GM23338 (cell line): ENCODE measurements around the gene PRR14. TPM values are rescaled to one million over a fixed set of nuclear protein-coding genes. Genes with fewer than 3 reads are reported as not detected.

Experiments used
- ATAC-seq: fragments of 200-7000 bp; cut with Tn5 transposase; 3 replicates; pipeline ENCODE4 v1.9.1; 2020
- DNase-seq: peaks from one replicate; pipeline ENCODE4 v3.0.0-alpha.2; 2015; ENCODE audit warnings: low spot score
- H2AFZ ChIP-seq: fragments of 200-600 bp; sonication (generic); 2 replicates; pipeline ENCODE4 v1.8.0; 2016; ENCODE audit warnings: antibody characterized with exemption, mild to moderate bottlenecking, moderate library complexity
- H3F3A ChIP-seq: fragments of 200-600 bp; sonication (generic); replicated peaks from 2 replicates; pipeline ENCODE4 v1.8.0; 2017; ENCODE audit warnings: antibody characterized with exemption, mixed run types, low read depth
- H3K27ac ChIP-seq: fragments of 200-600 bp; sonication (generic); 2 replicates; pipeline ENCODE4 v1.6.1; 2016; ENCODE audit warnings: low read depth
- H3K27me3 ChIP-seq: fragments of 200-600 bp; sonication (generic); 2 replicates; pipeline ENCODE4 v1.8.0; 2016; ENCODE audit warnings: mild to moderate bottlenecking, mixed run types, moderate library complexity; ENCODE audit not compliant: insufficient read depth
- H3K36me3 ChIP-seq: fragments of 200-600 bp; sonication (generic); 2 replicates; pipeline ENCODE4 v1.8.0; 2016; ENCODE audit warnings: mild to moderate bottlenecking; ENCODE audit not compliant: insufficient read depth
- H3K4me1 ChIP-seq: fragments of 200-600 bp; sonication (generic); 2 replicates; pipeline ENCODE4 v1.8.0; 2016; ENCODE audit warnings: mild to moderate bottlenecking, moderate library complexity; ENCODE audit not compliant: insufficient read depth
- H3K4me2 ChIP-seq: fragments of 200-600 bp; sonication (generic); 2 replicates; pipeline ENCODE4 v1.7.1; 2017; ENCODE audit warnings: mixed run types
- H3K4me3 ChIP-seq: fragments of 200-600 bp; sonication (generic); 2 replicates; pipeline ENCODE4 v1.6.1; 2016; ENCODE audit warnings: mixed run types
- H3K79me2 ChIP-seq: fragments of 200-600 bp; sonication (generic); replicated peaks from 2 replicates; pipeline ENCODE4 v1.8.0; 2017; ENCODE audit warnings: mild to moderate bottlenecking; ENCODE audit not compliant: insufficient read depth
- H3K9me2 ChIP-seq: fragments of 200-600 bp; sonication (generic); 2 replicates; pipeline ENCODE4 v1.8.0; 2017; ENCODE audit not compliant: insufficient read depth
- H4K20me1 ChIP-seq: fragments of 200-600 bp; sonication (generic); replicated peaks from 2 replicates; pipeline ENCODE4 v1.8.0; 2017; ENCODE audit warnings: mild to moderate bottlenecking; ENCODE audit not compliant: insufficient read depth
- H3K27ac Mint-ChIP-seq: 2 replicates; pipeline ENCODE4 v1.8.0; 2020; ENCODE audit warnings: inconsistent platforms, mild to moderate bottlenecking, moderate library complexity, mixed read lengths
- H3K27me3 Mint-ChIP-seq: 3 replicates; pipeline ENCODE4 v1.8.0; 2022; ENCODE audit warnings: low read depth, mild to moderate bottlenecking, moderate library complexity, mixed read lengths, inconsistent platforms; ENCODE audit not compliant: insufficient read depth, poor library complexity
- H3K36me3 Mint-ChIP-seq: 3 replicates; pipeline ENCODE4 v1.8.0; 2021; ENCODE audit warnings: low read depth, mild to moderate bottlenecking, inconsistent platforms, moderate library complexity, mixed read lengths
- H3K4me1 Mint-ChIP-seq: 3 replicates; pipeline ENCODE4 v1.8.0; 2020; ENCODE audit warnings: mild to moderate bottlenecking, inconsistent platforms, mixed read lengths
- H3K4me3 Mint-ChIP-seq: 3 replicates; pipeline ENCODE4 v1.8.0; 2021; ENCODE audit warnings: moderate library complexity, mild to moderate bottlenecking, inconsistent platforms, mixed read lengths
- H3K9me3 Mint-ChIP-seq: 3 replicates; pipeline ENCODE4 v1.8.0; 2020; ENCODE audit warnings: moderate library complexity, mild to moderate bottlenecking, inconsistent platforms, mixed read lengths
- CREB1 ChIP-seq: fragments of 250-450 bp; sonication (Bioruptor Pico); IDR thresholded peaks from 2 replicates; pipeline ENCODE4 v1.5.0; 2020; ENCODE audit warnings: low read depth, mild to moderate bottlenecking, moderate library complexity
- EZH2 ChIP-seq: fragments of 200-600 bp; sonication (generic); IDR thresholded peaks from one replicate; pipeline ENCODE4 v1.8.0; 2017; ENCODE audit warnings: antibody characterized with exemption, mild to moderate bottlenecking, low read depth; ENCODE audit not compliant: unreplicated experiment
- EZH2phosphoT487 ChIP-seq: fragments of 200-600 bp; sonication (generic); IDR thresholded peaks from one replicate; pipeline ENCODE4 v1.8.1; 2018; ENCODE audit warnings: antibody characterized with exemption; ENCODE audit not compliant: unreplicated experiment
- JUNB ChIP-seq: IDR thresholded peaks from one replicate; pipeline ENCODE4 v1.6.1; 2016; ENCODE audit warnings: antibody characterized with exemption; ENCODE audit not compliant: unreplicated experiment
- NANOG ChIP-seq: IDR thresholded peaks from 2 replicates; pipeline ENCODE4 v1.6.1; 2016; ENCODE audit warnings: antibody characterized with exemption, borderline replicate concordance
- POLR2AphosphoS5 ChIP-seq: IDR thresholded peaks from 2 replicates; pipeline ENCODE4 v1.6.1; 2016; ENCODE audit warnings: antibody characterized with exemption, low read depth
- STAT1 ChIP-seq: IDR thresholded peaks from one replicate; pipeline ENCODE4 v1.6.1; 2016; ENCODE audit warnings: antibody characterized with exemption; ENCODE audit not compliant: unreplicated experiment
- ZNF114 ChIP-seq: fragments of 250-450 bp; sonication (Bioruptor Pico); IDR thresholded peaks from 2 replicates; pipeline ENCODE4 v1.5.0; 2020; ENCODE audit warnings: mild to moderate bottlenecking, moderate library complexity
- ZNF331 ChIP-seq: fragments of 250-450 bp; sonication (Bioruptor Pico); IDR thresholded peaks from 2 replicates; pipeline ENCODE4 v1.5.0; 2020; ENCODE audit warnings: low read depth, mild to moderate bottlenecking, moderate library complexity
- polyA plus RNA-seq: library from polyadenylated mRNA; unstranded; fragments of >200 nt; fragmentation: Nextera tagmentation; extraction: Ambion mirVana; gene quantifications from 2 replicates; pipeline ENCODE4 v1.2.1, GENCODE V29; 2016
- total RNA-seq: library from RNA; depleted of rRNA; stranded (reverse); fragments of >200 nt; shearing (Covaris generic); gene quantifications from 2 replicates; pipeline ENCODE4 v1.2.3, GENCODE V29; 2014
- TF ChIP-seq, protein P1 (sequence below): IDR thresholded peaks from one replicate; pipeline ENCODE4 v1.6.1; 2018; ENCODE audit warnings: antibody characterized with exemption; ENCODE audit not compliant: unreplicated experiment
- TF ChIP-seq, protein P2 (sequence below): fragments of 250-450 bp; sonication (Bioruptor Pico); IDR thresholded peaks from 2 replicates; pipeline ENCODE4 v1.5.0; 2020; ENCODE audit warnings: mild to moderate bottlenecking, moderate library complexity
- TF ChIP-seq, protein P3 (sequence below): IDR thresholded peaks from 2 replicates; pipeline ENCODE4 v1.6.1; 2016; ENCODE audit warnings: antibody characterized with exemption
- TF ChIP-seq, protein P4 (sequence below), 2 experiments: fragments of 200-600 bp in 1 of 2; sonication (generic) in 1 of 2; conservative IDR thresholded peaks; 2 replicates each; pipeline versions ENCODE4 v1.5.1 to v1.6.1; 2016 to 2017; ENCODE audit warnings: antibody characterized with exemption in 2 of 2, low read depth in 2 of 2, mild to moderate bottlenecking in 2 of 2, moderate library complexity in 1 of 2

The PRR14 gene
- total and polyA plus RNA-seq, 2 experiments from 2014 or later, result 4.6 to 12.7 TPM

DNA sequence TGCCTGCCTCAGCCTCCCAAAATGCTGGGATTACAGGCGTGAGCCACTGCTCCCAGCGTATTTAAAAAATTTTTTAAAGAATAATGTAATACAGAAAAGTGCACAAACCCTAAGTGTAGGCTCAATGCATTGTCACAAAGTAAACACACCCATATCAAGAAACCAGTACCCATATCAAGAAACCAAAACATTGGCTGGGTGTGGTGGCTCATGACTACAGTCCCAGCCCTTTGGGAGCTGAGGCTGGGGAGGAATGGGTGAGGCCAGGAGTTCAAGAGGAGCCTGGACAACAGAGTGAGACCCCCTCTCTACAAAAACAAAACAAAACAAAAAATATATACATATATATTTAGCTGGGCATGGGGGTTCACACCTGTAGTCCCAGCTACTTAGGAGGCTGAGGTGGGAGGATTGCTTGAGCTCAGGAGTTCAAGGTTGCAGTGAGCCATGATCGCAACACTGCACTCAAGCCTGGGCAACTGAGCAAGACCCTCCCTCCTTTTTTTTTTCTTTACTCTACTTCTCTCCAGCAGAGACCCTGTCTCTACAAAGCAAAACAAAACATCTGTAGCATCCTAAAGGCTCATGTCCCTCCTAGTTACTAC is 9.3 kb upstream of the PRR14 start:
- Mint-ChIP-seq H3K4me1 (no peaks in the 10 kb centered on the region; the same call in 2 of the 3 replicates), H3K36me3 (no peaks in the 10 kb centered on the region), H3K27ac (no peak overlapping the region), H3K4me3 (no peak overlapping the region), H3K27me3 (peaks cover 8% of the 10 kb centered on the region), H3K9me3 (no peaks in the 10 kb centered on the region)
- Histone ChIP-seq H3K4me2 (no peak overlapping the region), H3K4me1 (no peaks in the 10 kb centered on the region), H3K27ac (no peak overlapping the region), H3F3A (no peaks in the 10 kb centered on the region), H3K27me3 (peaks cover 4% of the 10 kb centered on the region; the same call in 1 of the 2 replicates), H4K20me1 (no peaks in the 10 kb centered on the region), H3K79me2 (no peaks in the 10 kb centered on the region), H3K36me3 (no peaks in the 10 kb centered on the region), H2AFZ (no peak overlapping the region), H3K4me3 (no peak overlapping the region), H3K9me2 (no peaks in the 10 kb centered on the region)
- TF ChIP-seq ZNF331 (CRISPR knock-in tag), result no peak
- TF ChIP-seq, protein P1, sequence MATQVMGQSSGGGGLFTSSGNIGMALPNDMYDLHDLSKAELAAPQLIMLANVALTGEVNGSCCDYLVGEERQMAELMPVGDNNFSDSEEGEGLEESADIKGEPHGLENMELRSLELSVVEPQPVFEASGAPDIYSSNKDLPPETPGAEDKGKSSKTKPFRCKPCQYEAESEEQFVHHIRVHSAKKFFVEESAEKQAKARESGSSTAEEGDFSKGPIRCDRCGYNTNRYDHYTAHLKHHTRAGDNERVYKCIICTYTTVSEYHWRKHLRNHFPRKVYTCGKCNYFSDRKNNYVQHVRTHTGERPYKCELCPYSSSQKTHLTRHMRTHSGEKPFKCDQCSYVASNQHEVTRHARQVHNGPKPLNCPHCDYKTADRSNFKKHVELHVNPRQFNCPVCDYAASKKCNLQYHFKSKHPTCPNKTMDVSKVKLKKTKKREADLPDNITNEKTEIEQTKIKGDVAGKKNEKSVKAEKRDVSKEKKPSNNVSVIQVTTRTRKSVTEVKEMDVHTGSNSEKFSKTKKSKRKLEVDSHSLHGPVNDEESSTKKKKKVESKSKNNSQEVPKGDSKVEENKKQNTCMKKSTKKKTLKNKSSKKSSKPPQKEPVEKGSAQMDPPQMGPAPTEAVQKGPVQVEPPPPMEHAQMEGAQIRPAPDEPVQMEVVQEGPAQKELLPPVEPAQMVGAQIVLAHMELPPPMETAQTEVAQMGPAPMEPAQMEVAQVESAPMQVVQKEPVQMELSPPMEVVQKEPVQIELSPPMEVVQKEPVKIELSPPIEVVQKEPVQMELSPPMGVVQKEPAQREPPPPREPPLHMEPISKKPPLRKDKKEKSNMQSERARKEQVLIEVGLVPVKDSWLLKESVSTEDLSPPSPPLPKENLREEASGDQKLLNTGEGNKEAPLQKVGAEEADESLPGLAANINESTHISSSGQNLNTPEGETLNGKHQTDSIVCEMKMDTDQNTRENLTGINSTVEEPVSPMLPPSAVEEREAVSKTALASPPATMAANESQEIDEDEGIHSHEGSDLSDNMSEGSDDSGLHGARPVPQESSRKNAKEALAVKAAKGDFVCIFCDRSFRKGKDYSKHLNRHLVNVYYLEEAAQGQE, result no peak
- TF ChIP-seq, protein P2, sequence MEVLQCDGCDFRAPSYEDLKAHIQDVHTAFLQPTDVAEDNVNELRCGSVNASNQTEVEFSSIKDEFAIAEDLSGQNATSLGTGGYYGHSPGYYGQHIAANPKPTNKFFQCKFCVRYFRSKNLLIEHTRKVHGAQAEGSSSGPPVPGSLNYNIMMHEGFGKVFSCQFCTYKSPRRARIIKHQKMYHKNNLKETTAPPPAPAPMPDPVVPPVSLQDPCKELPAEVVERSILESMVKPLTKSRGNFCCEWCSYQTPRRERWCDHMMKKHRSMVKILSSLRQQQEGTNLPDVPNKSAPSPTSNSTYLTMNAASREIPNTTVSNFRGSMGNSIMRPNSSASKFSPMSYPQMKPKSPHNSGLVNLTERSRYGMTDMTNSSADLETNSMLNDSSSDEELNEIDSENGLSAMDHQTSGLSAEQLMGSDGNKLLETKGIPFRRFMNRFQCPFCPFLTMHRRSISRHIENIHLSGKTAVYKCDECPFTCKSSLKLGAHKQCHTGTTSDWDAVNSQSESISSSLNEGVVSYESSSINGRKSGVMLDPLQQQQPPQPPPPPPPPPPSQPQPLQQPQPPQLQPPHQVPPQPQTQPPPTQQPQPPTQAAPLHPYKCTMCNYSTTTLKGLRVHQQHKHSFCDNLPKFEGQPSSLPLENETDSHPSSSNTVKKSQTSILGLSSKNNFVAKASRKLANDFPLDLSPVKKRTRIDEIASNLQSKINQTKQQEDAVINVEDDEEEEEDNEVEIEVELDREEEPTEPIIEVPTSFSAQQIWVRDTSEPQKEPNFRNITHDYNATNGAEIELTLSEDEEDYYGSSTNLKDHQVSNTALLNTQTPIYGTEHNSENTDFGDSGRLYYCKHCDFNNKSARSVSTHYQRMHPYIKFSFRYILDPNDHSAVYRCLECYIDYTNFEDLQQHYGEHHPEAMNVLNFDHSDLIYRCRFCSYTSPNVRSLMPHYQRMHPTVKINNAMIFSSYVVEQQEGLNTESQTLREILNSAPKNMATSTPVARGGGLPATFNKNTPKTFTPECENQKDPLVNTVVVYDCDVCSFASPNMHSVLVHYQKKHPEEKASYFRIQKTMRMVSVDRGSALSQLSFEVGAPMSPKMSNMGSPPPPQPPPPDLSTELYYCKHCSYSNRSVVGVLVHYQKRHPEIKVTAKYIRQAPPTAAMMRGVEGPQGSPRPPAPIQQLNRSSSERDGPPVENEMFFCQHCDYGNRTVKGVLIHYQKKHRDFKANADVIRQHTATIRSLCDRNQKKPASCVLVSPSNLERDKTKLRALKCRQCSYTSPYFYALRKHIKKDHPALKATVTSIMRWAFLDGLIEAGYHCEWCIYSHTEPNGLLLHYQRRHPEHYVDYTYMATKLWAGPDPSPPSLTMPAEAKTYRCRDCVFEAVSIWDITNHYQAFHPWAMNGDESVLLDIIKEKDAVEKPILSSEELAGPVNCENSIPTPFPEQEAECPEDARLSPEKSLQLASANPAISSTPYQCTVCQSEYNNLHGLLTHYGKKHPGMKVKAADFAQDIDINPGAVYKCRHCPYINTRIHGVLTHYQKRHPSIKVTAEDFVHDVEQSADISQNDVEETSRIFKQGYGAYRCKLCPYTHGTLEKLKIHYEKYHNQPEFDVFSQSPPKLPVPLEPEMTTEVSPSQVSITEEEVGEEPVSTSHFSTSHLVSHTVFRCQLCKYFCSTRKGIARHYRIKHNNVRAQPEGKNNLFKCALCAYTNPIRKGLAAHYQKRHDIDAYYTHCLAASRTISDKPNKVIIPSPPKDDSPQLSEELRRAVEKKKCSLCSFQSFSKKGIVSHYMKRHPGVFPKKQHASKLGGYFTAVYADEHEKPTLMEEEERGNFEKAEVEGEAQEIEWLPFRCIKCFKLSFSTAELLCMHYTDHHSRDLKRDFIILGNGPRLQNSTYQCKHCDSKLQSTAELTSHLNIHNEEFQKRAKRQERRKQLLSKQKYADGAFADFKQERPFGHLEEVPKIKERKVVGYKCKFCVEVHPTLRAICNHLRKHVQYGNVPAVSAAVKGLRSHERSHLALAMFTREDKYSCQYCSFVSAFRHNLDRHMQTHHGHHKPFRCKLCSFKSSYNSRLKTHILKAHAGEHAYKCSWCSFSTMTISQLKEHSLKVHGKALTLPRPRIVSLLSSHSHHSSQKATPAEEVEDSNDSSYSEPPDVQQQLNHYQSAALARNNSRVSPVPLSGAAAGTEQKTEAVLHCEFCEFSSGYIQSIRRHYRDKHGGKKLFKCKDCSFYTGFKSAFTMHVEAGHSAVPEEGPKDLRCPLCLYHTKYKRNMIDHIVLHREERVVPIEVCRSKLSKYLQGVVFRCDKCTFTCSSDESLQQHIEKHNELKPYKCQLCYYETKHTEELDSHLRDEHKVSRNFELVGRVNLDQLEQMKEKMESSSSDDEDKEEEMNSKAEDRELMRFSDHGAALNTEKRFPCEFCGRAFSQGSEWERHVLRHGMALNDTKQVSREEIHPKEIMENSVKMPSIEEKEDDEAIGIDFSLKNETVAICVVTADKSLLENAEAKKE (CRISPR knock-in tag), result no peak
- no peak for TF ChIP-seq EZH2phosphoT487
- no peak for TF ChIP-seq EZH2
- TF ChIP-seq POLR2AphosphoS5, result no peak
- no peak for TF ChIP-seq STAT1
- TF ChIP-seq CREB1 (CRISPR knock-in tag), result no peak
- TF ChIP-seq JUNB, result no peak
- TF ChIP-seq, protein P3, sequence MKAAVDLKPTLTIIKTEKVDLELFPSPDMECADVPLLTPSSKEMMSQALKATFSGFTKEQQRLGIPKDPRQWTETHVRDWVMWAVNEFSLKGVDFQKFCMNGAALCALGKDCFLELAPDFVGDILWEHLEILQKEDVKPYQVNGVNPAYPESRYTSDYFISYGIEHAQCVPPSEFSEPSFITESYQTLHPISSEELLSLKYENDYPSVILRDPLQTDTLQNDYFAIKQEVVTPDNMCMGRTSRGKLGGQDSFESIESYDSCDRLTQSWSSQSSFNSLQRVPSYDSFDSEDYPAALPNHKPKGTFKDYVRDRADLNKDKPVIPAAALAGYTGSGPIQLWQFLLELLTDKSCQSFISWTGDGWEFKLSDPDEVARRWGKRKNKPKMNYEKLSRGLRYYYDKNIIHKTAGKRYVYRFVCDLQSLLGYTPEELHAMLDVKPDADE, result no peak
- TF ChIP-seq ZNF114 (CRISPR knock-in tag), result no peak
- TF ChIP-seq, protein P4, sequence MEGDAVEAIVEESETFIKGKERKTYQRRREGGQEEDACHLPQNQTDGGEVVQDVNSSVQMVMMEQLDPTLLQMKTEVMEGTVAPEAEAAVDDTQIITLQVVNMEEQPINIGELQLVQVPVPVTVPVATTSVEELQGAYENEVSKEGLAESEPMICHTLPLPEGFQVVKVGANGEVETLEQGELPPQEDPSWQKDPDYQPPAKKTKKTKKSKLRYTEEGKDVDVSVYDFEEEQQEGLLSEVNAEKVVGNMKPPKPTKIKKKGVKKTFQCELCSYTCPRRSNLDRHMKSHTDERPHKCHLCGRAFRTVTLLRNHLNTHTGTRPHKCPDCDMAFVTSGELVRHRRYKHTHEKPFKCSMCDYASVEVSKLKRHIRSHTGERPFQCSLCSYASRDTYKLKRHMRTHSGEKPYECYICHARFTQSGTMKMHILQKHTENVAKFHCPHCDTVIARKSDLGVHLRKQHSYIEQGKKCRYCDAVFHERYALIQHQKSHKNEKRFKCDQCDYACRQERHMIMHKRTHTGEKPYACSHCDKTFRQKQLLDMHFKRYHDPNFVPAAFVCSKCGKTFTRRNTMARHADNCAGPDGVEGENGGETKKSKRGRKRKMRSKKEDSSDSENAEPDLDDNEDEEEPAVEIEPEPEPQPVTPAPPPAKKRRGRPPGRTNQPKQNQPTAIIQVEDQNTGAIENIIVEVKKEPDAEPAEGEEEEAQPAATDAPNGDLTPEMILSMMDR (conservative IDR thresholded peaks at IDR 0.05; ENCODE audit: low read depth in 2 of 2), result no peak
- no peak for TF ChIP-seq NANOG
- DNase-seq (no peak), ATAC-seq (no peak)
